K562 (cell line): ENCODE data around the gene OR6C1.

Source experiments
- BHLHE40 ChIP-seq: IDR thresholded peaks from 2 replicates; pipeline ENCODE4 v1.6.1; 2011; ENCODE audit warnings: low read length, improper control_type of control experiment
- PATZ1 ChIP-seq: fragments of 250-450 bp; sonication (Bioruptor Pico); IDR thresholded peaks from 2 replicates; pipeline ENCODE4 v1.5.0; 2020; ENCODE audit warnings: mild to moderate bottlenecking, borderline replicate concordance
- RBM14 ChIP-seq: fragments of 200-400 bp; formaldehyde crosslinking; IDR thresholded peaks from 2 replicates; pipeline ENCODE4 v1.6.1; 2018; ENCODE audit warnings: low read depth, mild to moderate bottlenecking, low read length, moderate library complexity, borderline replicate concordance; ENCODE audit not compliant: insufficient read depth
- RBM22 ChIP-seq: fragments of 200-400 bp; formaldehyde crosslinking; IDR thresholded peaks from 2 replicates; pipeline ENCODE4 v1.6.1; 2018; ENCODE audit warnings: low read length, low read depth; ENCODE audit not compliant: poor library complexity, severe bottlenecking
- SIN3A ChIP-seq, 2 experiments: fragments of 150-350 bp in 1 of 2; IDR thresholded peaks; 2 replicates each; pipeline ENCODE4 v1.6.1; 2011 to 2016; ENCODE audit warnings: borderline replicate concordance in 2 of 2, low read depth in 2 of 2, low read length in 2 of 2, mild to moderate bottlenecking in 2 of 2, moderate library complexity in 2 of 2; ENCODE audit not compliant: control insufficient read depth in 1 of 2
- STAG1 ChIP-seq: sonication (generic); formaldehyde crosslinking; IDR thresholded peaks from 2 replicates; pipeline ENCODE4 v1.5.0; 2020; ENCODE audit warnings: missing genetic modification reagents, borderline replicate concordance
- TEAD1 ChIP-seq, 2 experiments: fragments of 450-650 bp in 1 of 2; sonication (generic) in 1 of 2; formaldehyde crosslinking; IDR thresholded peaks; 2 replicates each; pipeline versions ENCODE4 v1.4.0 to v1.8.0; 2020 to 2022; ENCODE audit warnings: mild to moderate bottlenecking in 2 of 2, missing genetic modification reagents in 1 of 2
- ZNF175 ChIP-seq: fragments of 200-800 bp; sonication (Bioruptor generic); IDR thresholded peaks from 2 replicates; pipeline ENCODE4 v1.6.1; 2016; ENCODE audit warnings: low read depth, mild to moderate bottlenecking, missing genetic modification characterization, missing compliant biosample characterization
- TF ChIP-seq, protein P1 (sequence below): IDR thresholded peaks from 2 replicates; pipeline ENCODE4 v1.6.1; 2016; ENCODE audit warnings: missing genetic modification characterization, missing compliant biosample characterization
- TF ChIP-seq, protein P2 (sequence below), 3 experiments: IDR thresholded peaks in 2 of 3; conservative IDR thresholded peaks in 1 of 3; 2 replicates each; pipeline ENCODE4 v1.5.1; 2011 to 2012; ENCODE audit warnings: low read length in 3 of 3, mild to moderate bottlenecking in 3 of 3, control low read depth in 2 of 3, improper control_type of control experiment in 1 of 3, inconsistent platforms in 1 of 3, low read depth in 1 of 3, mixed read lengths in 1 of 3, moderate library complexity in 1 of 3; ENCODE audit not compliant: insufficient read depth in 2 of 3

- no peak for TF ChIP-seq TEAD1 (CRISPR knock-in tag; IDR thresholded peaks at IDR 0.05)
- no peak for TF ChIP-seq PATZ1
- no peak for TF ChIP-seq RBM22
- TF ChIP-seq BHLHE40, result no peak
- TF ChIP-seq, protein P1, sequence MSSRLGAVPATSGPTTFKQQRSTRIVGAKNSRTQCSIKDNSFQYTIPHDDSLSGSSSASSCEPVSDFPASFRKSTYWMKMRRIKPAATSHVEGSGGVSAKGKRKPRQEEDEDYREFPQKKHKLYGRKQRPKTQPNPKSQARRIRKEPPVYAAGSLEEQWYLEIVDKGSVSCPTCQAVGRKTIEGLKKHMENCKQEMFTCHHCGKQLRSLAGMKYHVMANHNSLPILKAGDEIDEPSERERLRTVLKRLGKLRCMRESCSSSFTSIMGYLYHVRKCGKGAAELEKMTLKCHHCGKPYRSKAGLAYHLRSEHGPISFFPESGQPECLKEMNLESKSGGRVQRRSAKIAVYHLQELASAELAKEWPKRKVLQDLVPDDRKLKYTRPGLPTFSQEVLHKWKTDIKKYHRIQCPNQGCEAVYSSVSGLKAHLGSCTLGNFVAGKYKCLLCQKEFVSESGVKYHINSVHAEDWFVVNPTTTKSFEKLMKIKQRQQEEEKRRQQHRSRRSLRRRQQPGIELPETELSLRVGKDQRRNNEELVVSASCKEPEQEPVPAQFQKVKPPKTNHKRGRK (tag), result no peak
- TF ChIP-seq, protein P2, sequence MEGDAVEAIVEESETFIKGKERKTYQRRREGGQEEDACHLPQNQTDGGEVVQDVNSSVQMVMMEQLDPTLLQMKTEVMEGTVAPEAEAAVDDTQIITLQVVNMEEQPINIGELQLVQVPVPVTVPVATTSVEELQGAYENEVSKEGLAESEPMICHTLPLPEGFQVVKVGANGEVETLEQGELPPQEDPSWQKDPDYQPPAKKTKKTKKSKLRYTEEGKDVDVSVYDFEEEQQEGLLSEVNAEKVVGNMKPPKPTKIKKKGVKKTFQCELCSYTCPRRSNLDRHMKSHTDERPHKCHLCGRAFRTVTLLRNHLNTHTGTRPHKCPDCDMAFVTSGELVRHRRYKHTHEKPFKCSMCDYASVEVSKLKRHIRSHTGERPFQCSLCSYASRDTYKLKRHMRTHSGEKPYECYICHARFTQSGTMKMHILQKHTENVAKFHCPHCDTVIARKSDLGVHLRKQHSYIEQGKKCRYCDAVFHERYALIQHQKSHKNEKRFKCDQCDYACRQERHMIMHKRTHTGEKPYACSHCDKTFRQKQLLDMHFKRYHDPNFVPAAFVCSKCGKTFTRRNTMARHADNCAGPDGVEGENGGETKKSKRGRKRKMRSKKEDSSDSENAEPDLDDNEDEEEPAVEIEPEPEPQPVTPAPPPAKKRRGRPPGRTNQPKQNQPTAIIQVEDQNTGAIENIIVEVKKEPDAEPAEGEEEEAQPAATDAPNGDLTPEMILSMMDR (IDR thresholded peaks at IDR 0.05 in 2 of 3, conservative IDR thresholded peaks at IDR 0.05 in 1 of 3; ENCODE audit: insufficient read depth in 2 of 3, low read depth in 1 of 3, low read length in 3 of 3), result no peak
- TF ChIP-seq SIN3A (IDR thresholded peaks at IDR 0.05; ENCODE audit: borderline replicate concordance in 2 of 2, control insufficient read depth in 1 of 2, low read depth in 2 of 2, low read length in 2 of 2), result no peak
- no peak for TF ChIP-seq STAG1
- TF ChIP-seq ZNF175 (CRISPR knock-in tag), result no peak
- TF ChIP-seq RBM14, result no peak
Measured at GRCh38 chr12:55320201-55320600, 6.1 kb downstream of the OR6C1 start.
